Colon (tissue), 2 donors: ENCODE data around the gene OR5C1.
"Not testable (repeated sequence)": the region's sequence is repeated elsewhere in the genome, so short reads cannot be mapped to it uniquely, and the experiment has no call there.

Experiments
- FAIRE-seq: peaks from 2 replicates; lab custom pipeline; 2012; peaks lifted over from hg19 to GRCh38; lab: Jason Lieb, UNC
- donor health status: control.
- donor health status: control.

The OR5C1 gene

DNA sequence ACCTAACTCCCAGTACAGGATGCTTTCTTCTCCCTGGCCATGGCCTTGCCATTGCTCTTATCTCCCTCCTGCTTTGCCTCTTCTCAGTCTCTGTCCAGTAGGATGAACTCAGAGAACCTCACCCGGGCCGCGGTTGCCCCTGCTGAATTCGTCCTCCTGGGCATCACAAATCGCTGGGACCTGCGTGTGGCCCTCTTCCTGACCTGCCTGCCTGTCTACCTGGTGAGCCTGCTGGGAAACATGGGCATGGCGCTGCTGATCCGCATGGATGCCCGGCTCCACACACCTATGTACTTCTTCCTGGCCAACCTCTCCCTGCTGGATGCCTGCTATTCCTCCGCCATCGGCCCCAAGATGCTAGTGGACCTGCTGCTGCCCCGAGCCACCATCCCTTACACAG is at the start of gene OR5C1:
TSS of gene OR5C1 (plus strand) at position 103 of the 400 bp plus-strand sequence. CDS start at position 103, 0 bp downstream.
- no peak for FAIRE-seq

DNA sequence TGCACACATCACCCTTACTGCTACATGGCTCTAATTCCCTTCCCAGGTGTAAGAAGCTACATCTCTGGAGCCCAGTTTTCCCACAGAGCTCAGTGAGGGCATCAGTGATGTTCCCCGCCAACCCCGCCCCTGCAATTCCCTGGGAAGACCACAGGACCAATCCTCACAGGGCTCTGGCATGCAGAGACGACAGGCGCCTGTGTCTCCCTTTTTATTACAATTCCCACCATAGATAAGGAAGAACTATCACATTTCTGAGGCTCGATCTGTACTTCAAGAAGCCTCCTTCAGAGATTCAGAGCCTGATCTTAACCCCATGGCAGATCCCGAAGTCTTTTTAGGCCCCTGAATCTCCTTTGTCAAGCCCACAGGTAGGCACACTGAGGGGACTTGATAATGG is 46.7 kb upstream of the OR5C1 start, which contains the start of gene OR1L6:
TSS of gene OR1L6 (plus strand) at position 301 of the 400 bp plus-strand sequence. CDS start 7,545 bp downstream, outside the sequence.
- no peak for FAIRE-seq

DNA sequence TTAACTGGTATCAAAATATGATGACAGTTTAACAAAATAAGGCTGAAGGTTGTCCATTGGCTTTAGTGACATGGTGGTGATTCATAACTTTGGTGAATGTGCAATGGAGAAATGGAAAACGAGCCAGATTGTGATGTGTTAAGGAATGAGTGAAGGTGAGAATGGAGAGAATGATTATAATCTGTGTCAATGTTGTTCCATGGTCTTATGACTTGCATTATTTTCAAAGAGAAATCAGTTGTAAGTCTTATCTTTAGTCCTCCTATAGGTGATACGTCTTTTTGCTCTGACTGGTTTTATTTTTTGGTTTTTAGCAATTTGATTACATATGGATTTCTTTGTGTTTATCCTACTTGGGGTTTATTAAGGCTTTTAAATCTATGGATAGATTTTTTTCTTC is 33.9 kb upstream of the OR5C1 start:
- no peak for FAIRE-seq

DNA sequence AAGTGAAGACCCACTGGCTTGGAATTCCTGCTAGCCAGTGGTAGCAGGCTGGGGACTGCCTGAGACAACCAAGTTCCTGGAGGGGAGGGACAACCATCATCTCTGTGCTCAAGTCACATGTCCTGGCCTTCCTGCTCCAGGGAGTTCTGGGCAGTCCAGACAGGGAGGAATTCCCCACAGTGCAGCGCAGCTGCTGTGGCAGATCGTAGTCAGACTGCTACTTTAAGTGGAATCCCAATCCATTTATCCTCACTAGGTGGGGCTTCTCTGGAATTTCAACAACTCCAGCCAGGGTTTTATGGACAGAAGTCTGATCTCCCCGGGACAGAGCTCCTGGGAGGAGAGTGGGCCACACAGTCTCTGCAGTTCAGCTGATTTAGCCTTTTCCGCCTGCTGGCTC is 20.9 kb upstream of the OR5C1 start:
- no peak for FAIRE-seq

DNA sequence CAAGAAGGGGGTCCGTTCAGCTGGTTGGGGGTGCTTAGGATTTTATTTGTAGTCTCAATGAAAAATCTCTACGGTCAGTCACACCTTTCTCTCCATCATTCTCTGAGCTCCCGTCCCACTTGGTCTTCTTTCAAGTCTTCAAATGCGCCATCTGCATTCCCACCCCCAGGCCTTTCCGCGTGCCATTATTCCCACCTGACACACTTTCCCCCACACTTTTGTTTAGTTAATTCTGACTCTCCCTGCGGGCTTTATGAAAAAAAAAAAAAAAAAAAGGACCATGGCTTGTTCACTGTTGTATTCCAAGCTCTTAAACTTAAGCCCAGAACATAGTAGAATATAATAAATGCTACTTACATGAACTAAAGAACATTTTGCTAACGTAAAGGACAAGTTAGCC is 11.7 kb upstream of the OR5C1 start:
- FAIRE-seq: no peak

DNA sequence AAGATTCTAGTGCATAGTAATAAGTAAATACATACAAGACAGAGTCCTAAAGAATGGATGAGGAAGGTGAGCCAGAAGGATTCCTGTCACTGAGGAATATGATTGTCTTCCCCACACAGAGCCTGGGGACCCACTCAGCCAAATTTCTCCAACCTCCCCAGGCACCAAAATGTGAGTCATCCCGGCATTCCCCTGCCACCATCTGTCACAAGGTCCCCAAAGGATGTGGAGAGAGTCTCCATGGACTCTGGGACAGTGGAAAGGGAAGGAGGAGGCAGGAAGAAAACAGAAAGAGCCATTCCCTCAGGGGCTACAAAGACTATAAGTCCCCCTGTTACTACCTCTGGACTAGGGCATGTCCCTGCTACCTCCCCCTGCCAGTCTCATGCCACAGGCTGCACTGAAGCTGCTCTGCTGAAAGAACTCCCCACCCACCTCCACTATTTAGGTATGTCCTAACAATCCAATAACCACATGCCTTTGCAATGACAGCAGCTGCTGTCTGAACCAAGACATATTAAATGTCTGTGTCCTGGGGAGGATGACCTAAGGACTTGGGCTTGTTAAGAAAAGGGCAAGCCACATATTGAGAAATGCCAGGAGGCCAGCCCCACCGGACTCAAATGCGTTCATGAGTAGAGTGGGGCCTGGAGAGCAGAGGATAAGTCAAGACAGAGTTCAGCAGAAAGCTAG is 10.7 kb upstream of the OR5C1 start:
- no peak for FAIRE-seq

DNA sequence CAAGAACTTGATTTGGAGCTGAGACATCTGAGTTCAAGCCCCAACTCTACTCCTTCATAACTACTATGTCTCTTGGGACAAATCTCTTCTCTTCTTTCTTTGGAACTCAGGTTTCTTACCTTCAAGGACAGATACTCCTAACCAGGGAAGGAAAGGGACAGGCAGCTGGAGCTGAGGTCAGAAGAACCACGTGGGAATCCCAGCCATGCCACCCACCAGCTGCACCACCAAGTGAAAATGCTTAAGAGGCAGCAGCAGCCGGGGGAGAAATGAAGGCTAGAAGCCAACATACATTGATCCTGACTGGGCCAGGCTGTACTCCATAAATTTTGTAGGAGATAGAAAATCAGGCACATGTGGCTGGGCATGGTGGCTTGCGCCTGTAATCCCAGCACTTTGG is 9.6 kb upstream of the OR5C1 start:
- no peak for FAIRE-seq

DNA sequence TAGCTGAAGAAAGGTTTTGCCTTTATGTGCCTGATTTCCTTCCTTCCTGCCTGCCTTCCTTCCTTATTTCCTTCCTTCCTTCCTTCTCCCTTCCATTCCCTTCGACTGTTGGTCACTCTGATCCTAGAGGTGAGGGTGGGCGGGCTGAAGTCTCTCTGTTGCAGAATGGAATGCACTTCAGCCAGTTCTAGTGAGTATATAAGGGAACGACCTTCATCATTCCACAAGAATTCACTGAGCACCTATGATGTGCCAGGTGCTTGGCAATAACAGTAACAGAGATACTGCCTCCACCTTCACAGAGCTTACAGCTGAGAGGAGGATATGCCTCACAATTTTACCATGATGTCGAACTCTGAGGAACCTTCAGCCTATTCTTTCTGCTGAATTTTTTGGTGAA is 8.7 kb upstream of the OR5C1 start:
- no peak for FAIRE-seq

DNA sequence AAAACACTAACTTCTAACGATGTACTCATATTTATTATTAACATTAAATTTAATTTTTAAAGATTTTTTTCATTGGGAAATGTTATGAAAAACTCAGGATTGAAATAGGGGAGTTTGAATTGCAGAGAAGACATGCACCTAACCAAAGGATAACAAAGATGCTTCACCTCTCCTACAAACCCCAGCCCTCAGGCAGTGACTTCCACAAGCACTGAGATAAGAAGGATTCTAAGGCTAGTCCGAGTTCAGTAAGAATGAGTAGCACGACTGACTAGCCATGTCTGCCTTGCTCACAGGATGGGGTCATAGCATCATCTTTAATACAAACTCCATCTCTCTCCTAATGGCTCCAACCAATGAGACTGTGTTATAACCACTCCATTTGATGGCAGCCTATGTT is 7.1 kb upstream of the OR5C1 start:
- FAIRE-seq: no peak

DNA sequence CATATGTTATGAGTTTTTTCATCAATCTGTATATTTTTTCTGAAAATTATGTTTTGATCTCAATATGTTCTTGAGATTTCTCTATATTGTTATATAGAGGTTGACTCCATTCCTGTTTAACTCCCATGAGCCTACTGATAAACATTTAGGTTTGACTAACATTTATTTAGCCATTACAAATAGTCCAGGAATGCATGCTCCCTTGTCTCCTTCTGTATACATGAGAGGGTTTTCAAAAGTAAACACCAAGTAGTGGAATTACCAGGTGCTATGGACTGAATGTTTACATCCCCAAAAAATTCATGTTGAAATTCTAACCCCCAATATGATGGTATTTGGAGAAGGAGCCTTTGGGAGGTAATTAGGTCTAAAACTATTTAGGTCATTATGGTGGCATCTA is 3.5 kb upstream of the OR5C1 start:
- no peak for FAIRE-seq

DNA sequence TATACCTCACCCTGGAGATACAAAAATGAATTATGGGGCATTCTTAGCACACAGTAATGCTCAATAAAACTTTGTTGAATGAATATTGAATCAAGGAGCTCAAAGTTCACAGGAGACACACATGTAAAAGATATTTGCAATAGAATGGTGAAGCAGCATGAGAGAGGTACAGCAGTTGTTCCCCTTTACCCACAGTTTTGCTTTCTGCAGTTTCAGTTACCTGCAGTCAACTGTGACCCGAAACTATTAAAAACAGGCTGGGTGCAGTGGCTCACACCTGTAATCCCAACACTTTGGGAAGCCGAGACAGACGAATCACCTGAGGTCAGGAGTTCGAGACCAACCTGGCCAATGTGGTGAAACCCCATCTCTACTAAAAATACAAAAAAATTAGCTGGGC is 2.4 kb upstream of the OR5C1 start:
- FAIRE-seq: no peak

DNA sequence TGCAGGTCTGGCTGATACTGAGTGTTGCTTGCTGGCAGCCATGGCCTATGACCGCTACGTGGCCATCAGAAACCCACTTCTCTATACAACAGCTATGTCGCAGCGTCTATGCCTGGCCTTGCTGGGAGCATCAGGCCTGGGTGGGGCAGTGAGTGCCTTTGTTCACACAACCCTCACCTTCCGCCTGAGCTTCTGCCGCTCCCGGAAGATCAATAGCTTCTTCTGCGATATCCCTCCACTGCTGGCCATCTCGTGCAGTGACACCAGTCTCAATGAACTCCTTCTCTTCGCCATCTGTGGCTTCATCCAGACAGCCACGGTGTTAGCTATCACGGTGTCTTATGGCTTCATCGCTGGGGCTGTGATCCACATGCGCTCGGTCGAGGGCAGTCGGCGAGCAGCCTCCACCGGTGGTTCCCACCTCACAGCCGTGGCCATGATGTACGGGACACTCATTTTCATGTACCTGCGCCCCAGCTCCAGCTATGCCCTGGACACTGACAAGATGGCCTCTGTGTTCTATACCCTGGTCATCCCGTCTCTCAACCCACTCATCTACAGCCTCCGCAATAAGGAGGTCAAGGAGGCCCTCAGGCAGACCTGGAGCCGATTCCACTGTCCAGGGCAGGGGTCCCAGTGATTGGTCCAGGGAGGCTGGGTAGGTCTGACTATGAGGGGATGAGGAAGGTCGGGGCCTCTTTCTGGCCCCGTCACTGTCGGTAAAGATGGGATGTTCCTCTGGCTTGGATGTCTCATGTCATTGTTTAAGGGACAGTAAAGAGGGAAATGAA is 718 bp downstream of the OR5C1 start:
- no peak for FAIRE-seq

DNA sequence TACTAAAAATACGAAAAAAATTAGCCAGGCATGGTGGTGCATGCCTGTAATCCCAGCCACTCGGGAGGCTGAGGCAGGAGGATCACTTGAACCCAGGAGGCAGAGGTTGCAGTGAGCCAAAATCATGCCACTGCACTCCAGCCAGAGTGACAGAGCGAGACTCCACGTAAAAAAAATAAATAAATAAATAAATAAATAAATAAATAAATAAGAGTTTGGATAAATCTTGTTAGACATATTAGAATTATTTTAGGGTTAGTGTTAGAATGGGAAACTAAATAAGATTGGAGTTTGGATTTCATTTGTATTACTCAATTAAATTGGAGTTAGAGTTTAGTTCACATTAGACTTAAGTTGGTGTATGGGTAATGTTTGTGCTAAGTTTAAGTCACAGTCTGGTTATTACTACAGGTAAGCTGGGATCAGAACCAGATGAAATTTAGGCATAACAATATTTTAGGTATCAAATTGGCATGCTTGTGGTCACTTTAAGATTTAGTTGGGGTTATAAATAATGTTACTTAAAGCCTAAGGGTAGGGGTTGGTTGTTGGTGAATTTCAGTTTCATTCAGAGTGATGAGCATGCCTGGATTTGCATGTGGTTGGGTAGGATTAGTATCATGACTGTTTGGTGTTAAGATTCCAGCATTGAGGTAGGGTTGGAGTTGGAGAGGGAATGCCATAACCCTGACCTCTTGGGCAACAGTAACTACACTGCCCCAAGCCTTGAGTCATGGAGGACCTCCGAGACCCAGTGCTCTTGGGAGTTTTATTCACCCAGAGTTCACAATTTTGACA is 3.3 kb downstream of the OR5C1 start:
- no peak for FAIRE-seq

DNA sequence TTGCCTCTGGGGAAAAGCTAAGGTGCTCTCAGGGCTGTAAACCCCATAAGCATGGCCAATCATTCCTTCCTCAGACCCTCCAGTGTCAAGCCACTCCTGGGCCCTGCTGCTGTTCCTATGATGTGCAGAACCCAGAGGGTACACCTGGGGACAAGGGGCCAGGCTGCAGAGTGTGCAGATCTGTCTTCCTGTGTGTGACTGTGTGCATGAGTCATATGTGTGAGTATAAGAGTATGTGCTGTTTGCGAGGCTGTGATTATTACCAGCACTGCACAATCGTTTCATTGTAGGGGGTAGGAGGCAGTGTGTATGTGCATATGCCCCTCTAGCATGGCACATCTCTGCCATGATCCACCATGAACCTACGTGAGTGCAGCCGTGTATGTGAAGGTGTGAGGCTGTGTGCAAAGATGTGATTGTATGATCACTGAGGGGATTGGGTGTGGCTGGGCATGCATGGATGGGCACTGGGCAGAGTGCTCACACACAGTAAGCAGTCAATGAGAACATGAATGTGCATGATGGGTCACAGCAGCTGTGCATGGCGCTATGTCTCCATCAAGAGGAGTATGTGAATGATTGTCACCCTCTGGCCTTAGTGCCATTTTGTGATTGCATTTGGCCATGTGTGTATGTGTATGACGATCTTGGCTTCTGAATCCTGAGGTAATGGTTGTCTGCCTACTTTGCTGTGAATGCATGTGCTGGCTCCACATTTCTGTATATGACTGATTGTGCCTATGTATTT is 8.8 kb downstream of the OR5C1 start:
- FAIRE-seq: no peak

DNA sequence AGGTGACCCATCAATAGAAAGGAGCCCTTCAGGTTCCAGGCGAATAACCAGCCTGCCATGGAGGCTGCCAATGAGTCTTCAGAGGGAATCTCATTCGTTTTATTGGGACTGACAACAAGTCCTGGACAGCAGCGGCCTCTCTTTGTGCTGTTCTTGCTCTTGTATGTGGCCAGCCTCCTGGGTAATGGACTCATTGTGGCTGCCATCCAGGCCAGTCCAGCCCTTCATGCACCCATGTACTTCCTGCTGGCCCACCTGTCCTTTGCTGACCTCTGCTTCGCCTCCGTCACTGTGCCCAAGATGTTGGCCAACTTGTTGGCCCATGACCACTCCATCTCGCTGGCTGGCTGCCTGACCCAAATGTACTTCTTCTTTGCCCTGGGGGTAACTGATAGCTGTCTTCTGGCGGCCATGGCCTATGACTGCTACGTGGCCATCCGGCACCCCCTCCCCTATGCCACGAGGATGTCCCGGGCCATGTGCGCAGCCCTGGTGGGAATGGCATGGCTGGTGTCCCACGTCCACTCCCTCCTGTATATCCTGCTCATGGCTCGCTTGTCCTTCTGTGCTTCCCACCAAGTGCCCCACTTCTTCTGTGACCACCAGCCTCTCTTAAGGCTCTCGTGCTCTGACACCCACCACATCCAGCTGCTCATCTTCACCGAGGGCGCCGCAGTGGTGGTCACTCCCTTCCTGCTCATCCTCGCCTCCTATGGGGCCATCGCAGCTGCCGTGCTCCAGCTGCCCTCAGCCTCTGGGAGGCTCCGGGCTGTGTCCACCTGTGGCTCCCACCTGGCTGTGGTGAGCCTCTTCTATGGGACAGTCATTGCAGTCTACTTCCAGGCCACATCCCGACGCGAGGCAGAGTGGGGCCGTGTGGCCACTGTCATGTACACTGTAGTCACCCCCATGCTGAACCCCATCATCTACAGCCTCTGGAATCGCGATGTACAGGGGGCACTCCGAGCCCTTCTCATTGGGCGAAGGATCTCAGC is 11.6 kb downstream of the OR5C1 start, which contains the start of gene OR1K1:
TSS of gene OR1K1 (plus strand) at position 58 of the 995 bp plus-strand sequence. CDS start at position 58, 0 bp downstream.
- no peak for FAIRE-seq

DNA sequence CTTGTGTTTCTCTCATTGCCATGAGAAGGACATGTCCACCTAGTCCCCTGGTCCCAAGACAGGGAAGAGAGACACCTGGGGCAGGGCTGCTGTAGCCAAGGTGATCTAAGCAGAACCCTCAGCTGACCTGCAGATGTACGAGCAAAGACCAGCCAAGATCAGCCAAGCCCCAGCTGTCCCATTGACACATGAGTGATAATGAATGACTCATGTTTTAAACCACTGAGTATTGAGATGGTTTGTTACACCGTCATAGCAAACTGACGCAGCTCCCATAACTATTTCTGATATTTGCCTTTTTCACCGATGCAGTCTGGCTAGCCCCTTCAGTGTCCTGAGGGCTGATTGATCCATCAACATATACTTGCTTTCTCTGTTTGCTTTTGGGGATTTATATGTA is 17.9 kb downstream of the OR5C1 start:
- FAIRE-seq: no peak

DNA sequence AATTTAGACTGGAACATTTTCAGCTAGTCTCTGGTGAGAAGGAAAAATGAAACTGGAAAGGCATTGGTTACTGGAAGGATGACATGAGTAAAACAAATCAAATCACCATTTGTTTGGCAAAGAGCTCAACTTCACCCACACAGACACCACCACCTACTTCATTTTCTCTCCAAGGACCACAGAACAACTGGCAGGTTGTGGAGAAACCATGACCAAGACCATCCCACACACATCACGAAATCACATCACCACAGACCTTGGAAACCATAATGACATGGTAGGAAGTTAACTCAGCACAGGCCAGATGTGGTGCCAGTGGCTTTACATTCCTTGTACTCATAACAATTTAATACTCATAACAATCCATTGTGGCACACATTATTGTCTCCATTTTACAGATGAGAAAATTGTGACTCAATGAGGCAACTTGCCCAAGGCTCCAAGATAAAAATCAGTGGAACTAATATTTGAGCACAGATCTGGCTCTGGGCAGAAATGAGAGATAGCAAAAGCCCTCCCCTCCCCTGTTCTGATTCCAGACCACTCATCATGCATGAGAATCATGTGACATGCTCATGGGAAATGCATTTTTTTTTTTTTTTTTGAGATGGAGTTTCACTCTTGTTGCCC is 18.7 kb downstream of the OR5C1 start:
- no peak for FAIRE-seq

DNA sequence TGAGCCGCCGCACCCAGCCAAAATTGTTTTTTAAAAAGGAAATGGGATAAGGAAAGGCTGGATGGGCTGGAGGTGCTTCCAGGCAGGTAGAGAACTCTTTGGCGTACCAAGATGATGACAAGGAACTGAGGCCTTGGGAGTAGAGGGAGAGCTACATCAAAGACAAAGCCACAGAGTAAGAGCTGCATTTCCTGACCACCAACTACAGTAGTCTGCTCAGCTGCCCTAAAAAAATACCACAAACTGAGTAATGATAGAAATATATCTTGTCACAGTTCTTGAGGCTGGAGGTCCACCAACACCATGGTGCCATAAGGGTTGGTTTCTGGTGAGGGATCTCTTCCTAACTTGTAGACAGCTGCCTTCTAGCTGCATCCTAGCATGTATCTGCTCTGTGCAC is 19.4 kb downstream of the OR5C1 start:
- FAIRE-seq: no peak

DNA sequence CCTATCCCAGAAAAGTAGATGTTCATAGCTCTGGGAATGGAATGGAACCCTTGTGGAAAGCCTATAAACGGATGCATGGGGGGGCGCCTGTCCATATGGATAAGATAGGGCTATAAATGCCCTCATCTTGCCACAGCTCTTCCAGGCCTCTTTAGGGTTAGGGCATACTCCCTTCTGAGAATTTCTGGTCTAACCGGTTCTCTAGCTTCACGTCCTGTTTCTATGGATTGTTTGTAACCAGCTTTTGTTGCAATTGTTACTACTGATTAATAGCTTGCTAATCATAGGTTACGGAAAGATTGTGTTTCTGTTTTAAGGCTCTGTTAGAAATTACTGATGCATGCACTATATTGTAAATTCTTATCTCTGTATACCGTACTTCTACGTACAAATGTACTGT is 20.5 kb downstream of the OR5C1 start:
- not testable (repeated sequence) for FAIRE-seq

DNA sequence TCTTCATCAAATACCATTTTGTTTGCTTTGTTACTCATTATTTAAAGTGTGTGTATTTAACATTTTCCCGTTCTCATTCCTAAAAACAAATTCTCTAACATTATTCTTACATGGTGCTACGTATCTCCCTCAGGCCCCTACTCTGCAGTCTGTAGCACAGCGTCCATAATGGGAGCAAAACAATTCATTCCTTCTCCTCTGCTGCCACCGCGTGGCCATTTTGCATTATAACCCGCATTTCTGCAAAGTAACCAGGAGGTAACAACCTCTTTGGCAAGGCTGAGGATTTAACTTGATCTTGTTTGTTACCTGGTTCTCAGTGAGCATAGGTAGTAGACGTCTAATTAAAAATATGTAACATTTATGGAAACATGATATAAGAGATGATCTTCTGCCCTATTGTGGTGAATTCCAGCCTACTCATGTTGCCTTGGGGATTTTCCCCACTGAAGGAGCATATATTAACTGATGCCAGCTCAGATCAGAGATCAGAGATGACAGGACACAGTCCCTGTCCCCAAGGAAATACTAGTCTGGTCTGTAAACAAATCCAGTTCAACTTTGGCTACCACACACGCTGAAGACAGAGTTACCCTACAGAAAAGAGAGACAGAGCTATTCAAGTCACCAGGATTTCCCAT is 21.7 kb downstream of the OR5C1 start:
- no peak for FAIRE-seq
